AG09319 (cell line): ENCODE results near the gene TSPEAR.
"Not testable (repeated sequence)": the region's sequence is repeated elsewhere in the genome, so short reads cannot be mapped to it uniquely, and the experiment has no call there.

ENCODE experiments used
- DNase-seq: peaks from one replicate; pipeline ENCODE4 v3.0.0-alpha.2; 2010; ENCODE audit warnings: low read depth; ENCODE audit errors: extremely low read depth
- CTCF ChIP-seq: IDR thresholded peaks from 2 replicates; pipeline ENCODE4 v1.5.1; 2011; ENCODE audit warnings: low read depth, mild to moderate bottlenecking, inconsistent platforms, low read length, moderate library complexity

The TSPEAR gene

GRCh38 chr21:44552681-44553080 lies 158.7 kb downstream of the TSPEAR start:
- no peak for DNase-seq
- TF ChIP-seq CTCF = no peak

GRCh38 chr21:44552136-44552535 lies 159.2 kb downstream of the TSPEAR start:
- DNase-seq = no peak
- no peak for TF ChIP-seq CTCF

GRCh38 chr21:44551340-44551961 lies 159.9 kb downstream of the TSPEAR start, which contains the start of gene KRTAP10-2:
KRTAP10-2 (minus strand) TSS chr21:44551505; CDS start chr21:44551458, 47 bp downstream.
- no peak for TF ChIP-seq CTCF
- no peak for DNase-seq

GRCh38 chr21:44550807-44551206 lies 160.6 kb downstream of the TSPEAR start:
- no peak for TF ChIP-seq CTCF
- DNase-seq = no peak

- DNase-seq = not testable (repeated sequence)
Observed at GRCh38 chr21:44550285-44550684, 161.1 kb downstream of the TSPEAR start.

- no peak for DNase-seq
Observed at GRCh38 chr21:44549525-44550211, 161.7 kb downstream of the TSPEAR start.

GRCh38 chr21:44548922-44549321 lies 162.4 kb downstream of the TSPEAR start:
- no peak for DNase-seq
- TF ChIP-seq CTCF = no peak

More at GRCh38 chr21:44549525-44550211, 161.7 kb downstream of the TSPEAR start:
- no peak for TF ChIP-seq CTCF
